Stimulated activated CD8-positive, alpha-beta memory T cell treated with anti-CD3 and anti-CD28 coated beads, Interleukin-15, amount 100 ng/mL, for 4 hours (primary cell): ENCODE results near the gene WDR91.

Experiments used
- DNase-seq, 2 donors: peaks; one replicate each; pipeline ENCODE4 v3.0.0-alpha.2; 2020; ENCODE audit warnings: low read depth in 2 of 2

WDR91 gene

DNA sequence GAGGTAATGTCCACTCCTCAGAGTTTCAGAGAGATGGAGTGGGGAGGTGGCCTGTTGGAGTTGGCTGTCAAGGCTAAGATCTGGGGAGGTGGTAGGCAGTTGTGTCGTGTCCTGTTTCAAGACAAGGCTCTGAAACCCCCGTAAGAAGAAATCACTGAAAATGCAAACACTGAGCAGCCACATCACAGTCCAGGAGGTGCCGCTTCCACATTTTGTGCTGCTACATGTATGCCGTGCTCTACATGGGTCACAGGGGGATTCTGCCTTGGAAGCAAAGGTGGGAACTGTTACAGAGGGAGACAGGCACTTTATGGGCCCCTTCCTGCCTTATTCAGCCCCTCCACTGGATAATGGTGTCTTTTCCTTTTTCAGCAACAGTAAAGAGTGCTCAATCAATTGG is 11.9 kb downstream of the WDR91 start:
- no peak for DNase-seq

- DNase-seq, result no peak
These were observed 13.2 kb downstream of the WDR91 start for GRCh38 chr7:135197906-135198655.

DNA sequence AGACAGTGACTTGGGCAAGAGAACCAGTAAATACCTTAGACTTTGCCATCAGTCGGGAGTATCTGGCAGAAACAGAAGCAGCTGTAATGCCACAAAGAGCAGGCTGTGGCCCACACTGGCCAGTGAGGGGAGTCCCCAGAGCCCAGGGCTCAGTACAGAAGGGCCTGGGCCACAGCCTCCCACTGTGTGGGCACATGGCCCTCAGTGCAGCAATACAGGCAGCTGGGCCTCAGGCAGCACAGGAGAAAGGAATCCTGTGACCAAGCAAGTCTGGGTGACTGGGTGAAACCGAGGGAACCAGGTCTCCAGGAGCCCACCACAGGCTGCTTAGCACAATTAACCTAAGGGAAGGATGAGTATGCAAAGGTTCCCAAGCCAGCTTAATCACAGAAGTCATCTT is 14.0 kb downstream of the WDR91 start:
- no peak for DNase-seq

DNA sequence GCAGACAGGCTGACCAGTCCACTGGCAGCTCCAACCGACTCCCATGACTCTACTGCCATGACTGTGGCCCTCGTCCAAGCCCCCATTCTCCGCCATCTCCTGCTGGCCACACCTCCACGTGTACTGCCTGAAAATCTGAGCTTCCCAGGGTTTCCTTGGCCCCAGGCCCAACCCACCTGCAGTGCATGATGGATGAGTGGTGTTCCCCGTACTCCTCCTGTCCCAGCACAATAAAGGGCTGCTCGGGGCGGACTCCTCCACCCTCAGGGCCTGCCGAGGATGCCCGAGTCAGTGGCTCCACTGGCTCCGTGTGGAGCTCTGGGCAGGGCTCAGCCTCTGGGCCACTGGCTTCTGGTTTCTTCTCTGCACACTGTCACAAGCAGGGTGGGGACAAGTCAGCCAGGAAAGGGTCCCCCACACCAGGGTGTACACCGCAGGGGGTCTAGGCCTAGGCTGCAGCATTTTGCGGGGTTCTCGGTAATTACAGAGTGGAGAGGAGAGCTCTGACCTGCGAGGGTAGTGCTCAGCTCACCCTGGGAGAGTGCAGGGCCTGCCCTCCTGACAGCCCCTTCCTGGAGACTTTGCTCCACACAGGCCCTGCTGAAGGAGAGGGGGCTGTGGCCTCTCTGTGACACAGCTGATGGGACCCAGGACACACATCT is 15.2 kb downstream of the WDR91 start:
- no peak for DNase-seq

- DNase-seq, result no peak
These were observed 16.2 kb downstream of the WDR91 start for GRCh38 chr7:135195156-135195555.

DNA sequence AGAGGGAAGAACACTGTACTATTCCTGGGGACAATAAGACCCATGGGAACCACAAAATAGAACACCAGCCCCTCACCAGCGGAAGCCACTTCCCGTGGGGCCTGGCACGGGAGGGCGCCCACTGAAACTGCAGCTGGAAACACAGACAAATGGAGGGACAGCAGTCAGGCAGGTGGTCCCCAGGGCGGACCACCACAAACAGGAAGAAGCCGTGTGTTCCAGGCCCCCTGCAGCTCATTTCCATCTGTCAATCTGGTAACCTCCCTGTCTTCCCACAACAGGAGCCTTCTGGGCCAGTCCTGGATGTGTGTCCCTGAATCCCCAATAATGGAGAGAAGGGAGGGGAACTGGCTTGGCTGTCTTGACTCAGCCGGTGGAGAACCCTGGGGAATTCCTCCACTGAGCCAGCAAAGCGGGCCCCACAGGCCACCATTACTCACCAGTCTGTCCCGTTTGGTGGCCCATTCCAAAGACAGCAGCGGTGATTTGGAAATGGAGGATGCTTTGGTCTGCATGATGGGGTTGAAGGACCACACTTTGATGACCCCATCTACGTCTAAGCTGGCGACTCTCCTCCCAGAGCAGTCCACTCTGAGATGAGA is 16.7 kb downstream of the WDR91 start:
- DNase-seq, result no peak

DNA sequence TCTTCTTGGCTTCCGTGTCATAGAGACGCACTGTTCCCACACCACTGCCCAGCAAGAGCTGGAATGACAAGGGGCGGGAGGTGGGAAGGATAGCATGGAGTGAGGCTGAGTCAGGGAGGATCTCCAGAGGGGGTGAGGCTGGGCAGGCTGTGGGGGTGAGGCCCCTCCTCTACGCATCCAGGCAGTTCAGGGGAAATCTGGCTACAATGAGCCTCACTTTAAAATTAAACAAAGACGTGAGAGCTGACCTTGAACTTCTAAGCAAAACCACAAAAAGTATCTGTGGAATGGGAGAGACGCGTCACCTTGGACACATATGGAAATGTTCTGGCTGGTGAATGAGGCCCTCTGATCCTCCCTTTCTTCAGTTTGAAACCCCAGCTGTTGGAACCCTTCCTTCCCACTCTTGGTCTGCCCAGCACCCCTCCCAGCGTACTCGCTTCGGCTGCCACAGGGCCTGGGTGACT is 17.7 kb downstream of the WDR91 start:
- no peak for DNase-seq

GRCh38 chr7:135192914-135193536 is 18.3 kb downstream of the WDR91 start:
- no peak for DNase-seq

DNA sequence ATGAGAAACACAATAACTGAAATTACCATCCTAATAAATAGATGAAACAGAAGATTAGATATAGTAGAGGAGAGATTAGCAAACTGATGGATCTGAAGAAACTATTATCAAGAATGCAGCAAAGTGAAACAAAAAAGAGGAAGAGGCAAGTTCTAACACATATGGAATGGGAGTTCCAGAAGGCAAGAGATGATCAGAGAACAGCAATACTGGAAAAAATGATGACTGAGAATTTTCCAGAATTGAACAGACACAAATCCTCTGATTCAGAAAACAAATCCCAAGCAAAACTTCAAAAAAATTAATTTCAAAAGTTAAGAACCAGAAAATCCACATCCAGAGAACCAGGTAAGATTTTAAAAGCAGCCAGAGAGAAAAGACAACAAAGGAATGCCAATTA is 20.6 kb downstream of the WDR91 start:
- no peak for DNase-seq

GRCh38 chr7:135189961-135190360 is 21.4 kb downstream of the WDR91 start:
- no peak for DNase-seq

DNA sequence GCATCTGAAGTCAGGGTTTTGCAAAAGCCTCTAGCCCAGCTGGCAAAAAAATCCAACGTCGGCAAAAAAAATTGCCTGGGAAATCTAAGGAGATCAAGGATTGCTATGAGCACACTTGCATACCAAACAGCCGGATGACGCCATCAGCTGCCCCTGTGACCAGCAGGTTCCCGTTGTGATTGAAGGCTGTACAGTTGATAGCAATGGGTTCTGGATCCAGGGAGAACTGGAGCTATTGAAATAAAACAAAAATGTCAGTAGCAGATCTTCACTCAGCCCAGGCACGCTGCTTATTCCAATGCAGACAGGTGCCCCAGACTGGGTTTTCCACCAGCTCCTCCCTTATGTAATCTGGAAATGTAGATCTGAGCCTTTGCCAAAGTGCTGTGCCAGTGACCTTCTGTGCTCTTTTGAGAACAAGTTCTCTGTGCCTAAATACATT is 22.1 kb downstream of the WDR91 start:
- no peak for DNase-seq

GRCh38 chr7:135188298-135188984 is 22.9 kb downstream of the WDR91 start:
- DNase-seq, result no peak

- no peak for DNase-seq
These were observed 24.5 kb downstream of the WDR91 start for GRCh38 chr7:135186841-135187253.

DNA sequence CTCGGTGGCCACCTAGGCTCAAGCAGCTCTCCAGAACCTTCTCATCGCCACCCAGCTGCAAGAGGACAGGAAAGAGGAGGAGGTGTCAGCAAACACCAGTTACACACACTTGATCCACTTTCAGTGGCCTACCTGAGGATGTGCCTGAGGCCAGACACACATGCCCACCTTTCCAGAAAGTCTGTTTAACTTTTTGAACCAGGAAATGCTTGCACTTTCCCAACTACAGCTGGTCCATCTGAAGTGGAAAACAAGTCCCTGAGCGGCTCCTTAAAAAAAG is 25.1 kb downstream of the WDR91 start:
- DNase-seq, result no peak

DNA sequence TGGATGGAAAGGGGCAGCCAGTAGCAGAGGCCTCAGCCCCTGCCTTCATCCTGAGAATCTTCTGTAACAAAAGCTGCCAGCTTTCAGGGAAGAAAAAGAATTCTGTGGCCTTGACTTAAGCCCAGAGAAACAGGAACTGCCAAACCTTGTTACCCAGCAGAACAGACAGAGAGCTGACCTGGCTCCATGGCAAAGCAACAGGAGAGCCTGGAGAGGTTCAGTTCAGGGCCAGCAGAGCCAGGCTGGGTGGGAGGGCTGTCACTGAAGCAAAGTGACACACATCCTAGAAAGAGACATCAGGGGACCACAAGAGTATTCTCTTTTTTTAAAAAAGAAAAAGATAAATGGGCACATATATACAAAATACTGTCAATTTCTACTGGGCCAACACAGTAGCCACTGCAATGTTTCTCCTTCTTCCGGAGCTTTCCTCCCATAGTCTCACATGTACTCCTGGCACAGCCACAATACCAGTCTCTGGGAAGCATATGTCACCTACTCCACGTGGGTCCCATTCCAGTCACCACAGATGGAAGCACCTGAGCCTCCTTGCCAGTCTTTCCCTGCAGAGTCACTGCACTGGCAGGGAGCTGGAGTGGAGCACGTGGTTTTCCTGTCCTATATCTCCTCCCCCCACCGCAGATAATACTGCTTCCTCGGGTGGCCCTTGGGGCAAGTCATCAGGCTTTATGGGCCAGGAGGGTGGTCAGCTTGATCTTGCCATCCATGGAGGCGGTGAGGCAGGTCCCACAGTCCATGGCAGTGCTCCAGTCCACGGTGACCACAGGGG is 25.7 kb downstream of the WDR91 start:
- no peak for DNase-seq

DNA sequence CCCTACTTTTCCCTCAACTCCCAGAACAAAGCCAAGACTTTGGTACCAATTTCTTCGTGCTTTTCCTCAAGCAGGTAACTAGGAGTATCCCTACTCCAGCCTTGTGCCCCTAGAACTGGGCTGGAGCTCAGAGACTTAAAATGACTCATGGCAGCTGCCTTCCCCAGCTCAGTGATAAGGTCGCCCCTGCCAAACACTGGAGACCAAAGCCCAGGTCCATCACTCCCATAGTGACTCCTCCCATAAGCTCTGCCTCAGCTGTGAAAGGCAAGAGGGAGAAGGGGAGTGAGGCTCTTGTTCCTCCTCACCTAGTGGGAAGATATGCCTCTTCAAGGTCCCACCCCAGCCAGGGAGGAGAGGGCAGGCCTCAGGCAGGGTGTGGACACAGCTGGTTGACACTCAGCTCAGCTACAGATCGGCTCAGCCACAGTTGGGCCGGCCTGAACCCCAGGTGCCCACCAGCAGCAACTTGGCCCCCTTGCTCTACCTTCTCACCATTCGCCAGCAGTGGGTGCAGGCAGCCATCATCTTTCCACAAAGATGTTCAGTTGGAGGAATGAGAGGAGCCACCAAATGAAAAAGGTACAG is 27.0 kb downstream of the WDR91 start:
- DNase-seq, result no peak

DNA sequence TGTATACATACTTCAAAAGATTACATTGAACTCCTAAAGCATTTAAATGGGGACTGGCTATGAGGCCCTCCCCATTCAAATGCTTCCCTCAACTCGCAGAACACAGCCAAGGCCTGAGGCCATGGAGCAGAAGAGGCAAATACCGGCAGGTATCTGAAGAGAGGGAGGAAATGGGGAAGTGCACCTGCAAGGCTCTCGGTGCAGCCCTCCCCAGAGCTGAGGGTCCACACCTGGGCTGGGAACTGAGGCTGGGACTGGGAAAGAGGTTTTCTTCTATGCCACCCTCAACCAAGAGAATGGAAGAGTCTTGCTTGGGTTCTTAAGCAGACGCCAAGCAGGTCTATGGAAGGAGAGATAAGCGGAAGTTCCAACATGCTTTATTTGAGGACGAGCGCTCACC is 27.8 kb downstream of the WDR91 start:
- no peak for DNase-seq

GRCh38 chr7:135181929-135182678 is 29.2 kb downstream of the WDR91 start:
- no peak for DNase-seq

GRCh38 chr7:135181261-135181928 is 29.9 kb downstream of the WDR91 start:
- no peak for DNase-seq

DNA sequence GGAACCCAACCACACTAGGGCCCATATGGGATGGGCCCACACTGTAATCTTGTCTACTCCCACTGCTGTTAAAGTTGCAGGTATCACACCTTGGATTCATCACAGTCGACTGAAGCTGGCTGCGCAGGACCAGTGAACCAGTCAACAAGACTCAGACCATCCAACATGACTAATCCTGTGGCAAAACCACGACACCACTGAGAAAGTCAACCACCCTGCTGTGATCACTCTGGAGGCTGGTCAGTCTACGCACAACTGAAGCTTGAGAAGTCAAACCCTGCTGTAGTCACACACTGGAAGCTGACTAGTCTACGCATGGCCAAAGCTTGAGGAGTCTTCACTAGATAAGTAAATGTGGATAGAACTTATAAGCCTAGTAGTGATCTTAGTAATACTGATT is 31.2 kb downstream of the WDR91 start:
- no peak for DNase-seq
